Suprapubic skin (tissue), 4 donors: ENCODE results near the gene CHRNA4.

ENCODE experiments used
- CTCF ChIP-seq, 2 donors: fragments of 200-600 bp in 1 of 2; fragments of 450-650 bp in 1 of 2; sonication (generic) in 1 of 2; IDR thresholded peaks; one replicate each; pipeline ENCODE4 v1.5.1; 2016 to 2019; ENCODE audit warnings: antibody characterized with exemption in 2 of 2, mild to moderate bottlenecking in 1 of 2, moderate library complexity in 1 of 2
- POLR2A ChIP-seq, 2 donors: fragments of 450-650 bp; IDR thresholded peaks; one replicate each; pipeline ENCODE4 v1.6.1; 2017; ENCODE audit warnings: antibody characterized with exemption in 2 of 2, mild to moderate bottlenecking in 2 of 2, moderate library complexity in 2 of 2
- POLR2AphosphoS5 ChIP-seq, 3 donors: sonication (generic); formaldehyde crosslinking; IDR thresholded peaks; one replicate each; pipeline ENCODE4 v1.6.1; 2017; ENCODE audit warnings: antibody characterized with exemption in 3 of 3

- TF ChIP-seq CTCF (IDR thresholded peaks at IDR 0.05) (no peak), POLR2A (IDR thresholded peaks at IDR 0.05) (no peak), POLR2AphosphoS5 (IDR thresholded peaks at IDR 0.05) (no peak)
Measured at GRCh38 chr20:63405102-63405730, 44.1 kb upstream of the CHRNA4 start.
